ENCODE results near the gene DOCK4. TPM values are rescaled to one million over a fixed set of nuclear protein-coding genes. Genes with fewer than 3 reads are reported as not detected.

The DOCK4 gene
- total RNA-seq, 1 donor from 2014 or later, result 10.6 TPM

- no peak for DNase-seq (ENCODE audit: low read depth)
- no peak for TF ChIP-seq CTCF (conservative IDR thresholded peaks at IDR 0.05; ENCODE audit: low read depth, low read length)
- no peak overlapping the region for H3K4me3 ChIP-seq (ENCODE audit: low read depth, low read length)
Observed at GRCh38 chr7:112069879-112070321, 136.3 kb downstream of the DOCK4 start.

DNA sequence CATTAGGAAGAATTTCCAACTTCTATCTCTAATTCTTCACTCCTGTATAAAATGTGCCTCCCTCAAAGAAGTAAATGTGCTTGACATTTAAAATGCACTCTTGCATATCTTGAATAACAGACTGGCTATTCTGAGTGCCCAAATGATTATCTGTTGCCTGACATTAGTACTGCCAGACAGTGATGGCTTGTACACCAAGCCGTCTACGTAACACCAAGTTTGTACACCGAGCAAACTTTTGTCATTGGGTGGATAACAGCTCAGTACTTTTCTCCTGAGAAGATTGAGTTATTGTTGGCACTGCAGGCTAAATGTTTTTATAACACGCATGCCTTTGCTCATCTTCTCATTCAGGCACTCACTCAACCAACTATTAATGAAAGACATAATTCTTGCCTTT, 137.2 kb downstream of the DOCK4 start:
- H3K4me3 ChIP-seq (ENCODE audit: low read depth, low read length), result no peak overlapping the region
- DNase-seq (ENCODE audit: low read depth), result no peak
- TF ChIP-seq CTCF (conservative IDR thresholded peaks at IDR 0.05; ENCODE audit: low read depth, low read length), result no peak

GRCh38 chr7:112067632-112068540, 138.3 kb downstream of the DOCK4 start:
- DNase-seq (ENCODE audit: low read depth), result peak; percentile 53

GRCh38 chr7:112067200-112067599, 139.0 kb downstream of the DOCK4 start:
- no peak for DNase-seq (ENCODE audit: low read depth)
- peak overlapping the region; percentile 2 for H3K4me3 ChIP-seq (ENCODE audit: low read depth, low read length)
- TF ChIP-seq CTCF (conservative IDR thresholded peaks at IDR 0.05; ENCODE audit: low read depth, low read length), result no peak

More at GRCh38 chr7:112067632-112068540, 138.3 kb downstream of the DOCK4 start:
- peak overlapping the region; percentile 2 for H3K4me3 ChIP-seq (ENCODE audit: low read depth, low read length)
- TF ChIP-seq CTCF (conservative IDR thresholded peaks at IDR 0.05; ENCODE audit: low read depth, low read length), result no peak

DNA sequence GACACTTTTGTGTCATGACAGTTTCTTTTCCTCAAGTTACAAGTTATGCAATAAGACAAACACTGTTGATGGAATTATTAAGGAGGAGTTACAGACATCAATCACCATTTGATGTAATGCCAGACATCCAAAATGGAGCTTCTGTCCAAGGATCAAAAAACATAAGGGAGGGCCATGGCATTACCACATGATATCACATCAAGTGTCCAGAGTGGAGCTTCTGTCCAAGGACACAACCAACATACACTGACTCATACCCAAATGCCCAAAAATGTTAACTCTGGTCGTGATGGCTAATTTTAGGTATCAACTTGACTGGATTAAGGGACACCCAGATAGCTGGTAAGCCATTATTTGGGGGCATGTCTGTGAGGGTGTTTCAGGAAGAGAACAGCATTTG, 140.4 kb downstream of the DOCK4 start:
- TF ChIP-seq CTCF (conservative IDR thresholded peaks at IDR 0.05; ENCODE audit: low read depth, low read length), result no peak
- no peak for DNase-seq (ENCODE audit: low read depth)
- no peak overlapping the region for H3K4me3 ChIP-seq (ENCODE audit: low read depth, low read length)

GRCh38 chr7:112064627-112065385, 141.4 kb downstream of the DOCK4 start:
- peak; percentile 59 for DNase-seq (ENCODE audit: low read depth)
- no peak for TF ChIP-seq CTCF (conservative IDR thresholded peaks at IDR 0.05; ENCODE audit: low read depth, low read length)
- H3K4me3 ChIP-seq (ENCODE audit: low read depth, low read length), result no peak overlapping the region
